ENCODE data around the gene CYLD.

CYLD gene

GRCh38 chr16:50820225-50820624 is 78.3 kb downstream of the CYLD start:
- no peak for DNase-seq

GRCh38 chr16:50821586-50821985 is 79.7 kb downstream of the CYLD start:
- DNase-seq = no peak

GRCh38 chr16:50822671-50823070 is 80.8 kb downstream of the CYLD start:
- no peak for DNase-seq

GRCh38 chr16:50826797-50827316 is 85.0 kb downstream of the CYLD start:
- DNase-seq = no peak

GRCh38 chr16:50828164-50828702 is 86.3 kb downstream of the CYLD start:
- no peak for DNase-seq

GRCh38 chr16:50830698-50831097 is 88.8 kb downstream of the CYLD start:
- DNase-seq = no peak

GRCh38 chr16:50831751-50832150 is 89.9 kb downstream of the CYLD start:
- DNase-seq = no peak

- DNase-seq = no peak
Measured at GRCh38 chr16:50833929-50834328, 92.0 kb downstream of the CYLD start.

GRCh38 chr16:50834701-50835100 is 92.8 kb downstream of the CYLD start:
- no peak for DNase-seq

GRCh38 chr16:50835358-50836060 is 93.6 kb downstream of the CYLD start:
- peak in 7 of 14 donors; percentile 26 to 76 (median 41) for DNase-seq

- peak in 10 of 14 donors; percentile 12 to 76 (median 48) for DNase-seq
Measured at GRCh38 chr16:50836121-50836621, 94.3 kb downstream of the CYLD start.

- no peak for DNase-seq
Measured at GRCh38 chr16:50837324-50837723, 95.4 kb downstream of the CYLD start.

GRCh38 chr16:50838165-50838564 is 96.3 kb downstream of the CYLD start:
- no peak for DNase-seq

- no peak for DNase-seq
Measured at GRCh38 chr16:50838885-50839284, 97.0 kb downstream of the CYLD start.

GRCh38 chr16:50839356-50839755 is 97.5 kb downstream of the CYLD start:
- no peak for DNase-seq

GRCh38 chr16:50839920-50840729 is 98.2 kb downstream of the CYLD start:
- DNase-seq = peak in 2 of 14 donors; percentile 7 to 16

GRCh38 chr16:50841081-50841886 is 99.4 kb downstream of the CYLD start:
- DNase-seq = peak in 1 of 14 donors; percentile 15

- no peak for DNase-seq
Measured at GRCh38 chr16:50842013-50842505, 100.2 kb downstream of the CYLD start.

GRCh38 chr16:50842589-50842988 is 100.7 kb downstream of the CYLD start:
- no peak for DNase-seq

- DNase-seq = no peak
Measured at GRCh38 chr16:50844840-50845239, 103.0 kb downstream of the CYLD start.

- no peak for DNase-seq
Measured at GRCh38 chr16:50845296-50845695, 103.4 kb downstream of the CYLD start.

GRCh38 chr16:50846511-50846910 is 104.6 kb downstream of the CYLD start:
- DNase-seq = no peak

All from C1 segment of cervical spinal cord (tissue), 14 donors.